HL-60 (cell line): ENCODE results near the gene ESD.

Source experiments
- DNase-seq, 2 experiments: peaks; one replicate each; pipeline ENCODE4 v3.0.0-alpha.2; 2010 to 2020; ENCODE audit warnings: low read depth in 1 of 2, low spot score in 1 of 2
- H3K27ac ChIP-seq: fragments of 250-450 bp; sonication (Bioruptor Pico); replicated peaks from 2 replicates; pipeline ENCODE4 v1.5.1; 2020; ENCODE audit warnings: mild to moderate bottlenecking, moderate library complexity
- H3K27me3 ChIP-seq: fragments of 250-450 bp; sonication (Bioruptor Pico); 2 replicates; pipeline ENCODE4 v1.5.1; 2021; ENCODE audit warnings: mild to moderate bottlenecking, moderate library complexity; ENCODE audit not compliant: insufficient read depth, poor library complexity, severe bottlenecking
- H3K4me3 ChIP-seq: replicated peaks from 2 replicates; pipeline ENCODE4 v1.5.1; 2011; ENCODE audit warnings: mild to moderate bottlenecking, control low read depth, low read length; ENCODE audit not compliant: insufficient read depth
- CTCF ChIP-seq: IDR thresholded peaks from one replicate; pipeline ENCODE4 v1.5.1; 2011; ENCODE audit warnings: low read length, control low read depth, inconsistent platforms; ENCODE audit not compliant: insufficient read depth
- GABPA ChIP-seq: IDR thresholded peaks from 2 replicates; pipeline ENCODE4 v1.6.1; 2012; ENCODE audit warnings: low read depth
- POLR2AphosphoS5 ChIP-seq: IDR thresholded peaks from 2 replicates; pipeline ENCODE4 v1.6.1; 2012; ENCODE audit warnings: low read depth
- REST ChIP-seq: IDR thresholded peaks from 2 replicates; pipeline ENCODE4 v1.6.1; 2012; ENCODE audit warnings: low read depth; ENCODE audit not compliant: insufficient replicate concordance
- SPI1 ChIP-seq: IDR thresholded peaks from 2 replicates; pipeline ENCODE4 v1.6.1; 2012; ENCODE audit warnings: low read depth, mild to moderate bottlenecking, borderline replicate concordance

ESD gene

GRCh38 chr13:46736541-46737310, 60.2 kb downstream of the ESD start:
- no peak for DNase-seq
- TF ChIP-seq GABPA (no peak), SPI1 (no peak; the same call in 1 of the 2 replicates), CTCF (no peak), POLR2AphosphoS5 (no peak), REST (no peak)
- Histone ChIP-seq H3K4me3 (no peak overlapping the region), H3K27me3 (no peaks in the 10 kb centered on the region), H3K27ac (peak overlapping the region; percentile 17)

GRCh38 chr13:46735425-46735824, 61.5 kb downstream of the ESD start:
- Histone ChIP-seq H3K27me3 (no peaks in the 10 kb centered on the region), H3K4me3 (no peak overlapping the region), H3K27ac (no peak overlapping the region)
- DNase-seq = no peak
- no peak for TF ChIP-seq CTCF
- no peak for TF ChIP-seq POLR2AphosphoS5
- no peak for TF ChIP-seq REST
- TF ChIP-seq SPI1 = no peak

- no peak overlapping the region for H3K27ac ChIP-seq
- TF ChIP-seq CTCF (no peak), GABPA (no peak), POLR2AphosphoS5 (no peak), REST (no peak), SPI1 (no peak)
- H3K27me3 ChIP-seq = no peaks in the 10 kb centered on the region
- H3K4me3 ChIP-seq = no peak overlapping the region
- DNase-seq = no peak
Observed at GRCh38 chr13:46731535-46731934, 65.4 kb downstream of the ESD start.
